Left ventricle myocardium inferior (tissue), 1 donor: ENCODE data around the gene CAMK2A. TPM values are rescaled to one million over a fixed set of nuclear protein-coding genes. Genes with fewer than 3 reads are reported as not detected.

Experiments used
- DNase-seq: peaks from one replicate; pipeline ENCODE4 v3.0.0-alpha.2; 2020
- H3K27ac ChIP-seq: fragments of 200-600 bp; replicated peaks from 2 replicates; pipeline ENCODE4 v1.8.0; 2021
- H3K27me3 ChIP-seq: fragments of 200-600 bp; 2 replicates; pipeline ENCODE4 v1.8.0; 2021; ENCODE audit warnings: low read depth
- H3K36me3 ChIP-seq: fragments of 200-600 bp; 2 replicates; pipeline ENCODE4 v1.8.0; 2021
- H3K4me1 ChIP-seq: fragments of 200-600 bp; 2 replicates; pipeline ENCODE4 v1.8.0; 2021
- H3K4me3 ChIP-seq: fragments of 200-600 bp; 2 replicates; pipeline ENCODE4 v1.8.0; 2021; ENCODE audit warnings: mild to moderate bottlenecking, moderate library complexity
- H3K9me3 ChIP-seq: fragments of 200-600 bp; replicated peaks from 2 replicates; pipeline ENCODE4 v1.8.0; 2021
- intact Hi-C: fragments of 100-400 bp; cut with micrococcal nuclease; formaldehyde crosslinking; loops from one replicate; pipeline ENCODE4 v1.11.0; 2022
- total RNA-seq: library from RNA; stranded (reverse); fragmentation: NEBNext Ultra II Directional; extraction: Animal tissue kit (Norgen Biotek cat#: 25700); gene quantifications from one replicate; pipeline ENCODE4 v1.2.1, GENCODE V29; 2021
- TF ChIP-seq, protein P1 (sequence below): fragments of 200-600 bp; IDR thresholded peaks from 2 replicates; pipeline ENCODE4 v1.8.0; 2021; ENCODE audit warnings: antibody characterized with exemption, mild to moderate bottlenecking, borderline replicate concordance
- donor health status: DM: no; HTN: yes; CAD: no; lungs with severe emphysema.

The CAMK2A gene
- total RNA-seq, 1 donor from 2014 or later = 19.4 TPM

- no peaks in the 10 kb centered on the region for H3K36me3 ChIP-seq
- H3K27ac ChIP-seq = no peak overlapping the region
- intact Hi-C loops = no loop called here
- H3K4me1 ChIP-seq = peaks cover 10% of the 10 kb centered on the region
- H3K27me3 ChIP-seq = peaks cover 39% of the 10 kb centered on the region
- no peak for DNase-seq
- TF ChIP-seq, protein P1, sequence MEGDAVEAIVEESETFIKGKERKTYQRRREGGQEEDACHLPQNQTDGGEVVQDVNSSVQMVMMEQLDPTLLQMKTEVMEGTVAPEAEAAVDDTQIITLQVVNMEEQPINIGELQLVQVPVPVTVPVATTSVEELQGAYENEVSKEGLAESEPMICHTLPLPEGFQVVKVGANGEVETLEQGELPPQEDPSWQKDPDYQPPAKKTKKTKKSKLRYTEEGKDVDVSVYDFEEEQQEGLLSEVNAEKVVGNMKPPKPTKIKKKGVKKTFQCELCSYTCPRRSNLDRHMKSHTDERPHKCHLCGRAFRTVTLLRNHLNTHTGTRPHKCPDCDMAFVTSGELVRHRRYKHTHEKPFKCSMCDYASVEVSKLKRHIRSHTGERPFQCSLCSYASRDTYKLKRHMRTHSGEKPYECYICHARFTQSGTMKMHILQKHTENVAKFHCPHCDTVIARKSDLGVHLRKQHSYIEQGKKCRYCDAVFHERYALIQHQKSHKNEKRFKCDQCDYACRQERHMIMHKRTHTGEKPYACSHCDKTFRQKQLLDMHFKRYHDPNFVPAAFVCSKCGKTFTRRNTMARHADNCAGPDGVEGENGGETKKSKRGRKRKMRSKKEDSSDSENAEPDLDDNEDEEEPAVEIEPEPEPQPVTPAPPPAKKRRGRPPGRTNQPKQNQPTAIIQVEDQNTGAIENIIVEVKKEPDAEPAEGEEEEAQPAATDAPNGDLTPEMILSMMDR = no peak
- H3K4me3 ChIP-seq = no peak overlapping the region
- no peaks in the 10 kb centered on the region for H3K9me3 ChIP-seq
Observed at GRCh38 chr5:150186897-150187296, 102.7 kb downstream of the CAMK2A start.

- Histone ChIP-seq H3K27me3 (peaks cover 35% of the 10 kb centered on the region), H3K4me3 (no peak overlapping the region), H3K36me3 (no peaks in the 10 kb centered on the region), H3K27ac (no peak overlapping the region), H3K4me1 (peaks cover 18% of the 10 kb centered on the region), H3K9me3 (no peaks in the 10 kb centered on the region)
- intact Hi-C loops = no loop called here
- no peak for DNase-seq
- TF ChIP-seq, protein P1 = no peak
Observed at GRCh38 chr5:150186137-150186536, 103.4 kb downstream of the CAMK2A start.

DNA sequence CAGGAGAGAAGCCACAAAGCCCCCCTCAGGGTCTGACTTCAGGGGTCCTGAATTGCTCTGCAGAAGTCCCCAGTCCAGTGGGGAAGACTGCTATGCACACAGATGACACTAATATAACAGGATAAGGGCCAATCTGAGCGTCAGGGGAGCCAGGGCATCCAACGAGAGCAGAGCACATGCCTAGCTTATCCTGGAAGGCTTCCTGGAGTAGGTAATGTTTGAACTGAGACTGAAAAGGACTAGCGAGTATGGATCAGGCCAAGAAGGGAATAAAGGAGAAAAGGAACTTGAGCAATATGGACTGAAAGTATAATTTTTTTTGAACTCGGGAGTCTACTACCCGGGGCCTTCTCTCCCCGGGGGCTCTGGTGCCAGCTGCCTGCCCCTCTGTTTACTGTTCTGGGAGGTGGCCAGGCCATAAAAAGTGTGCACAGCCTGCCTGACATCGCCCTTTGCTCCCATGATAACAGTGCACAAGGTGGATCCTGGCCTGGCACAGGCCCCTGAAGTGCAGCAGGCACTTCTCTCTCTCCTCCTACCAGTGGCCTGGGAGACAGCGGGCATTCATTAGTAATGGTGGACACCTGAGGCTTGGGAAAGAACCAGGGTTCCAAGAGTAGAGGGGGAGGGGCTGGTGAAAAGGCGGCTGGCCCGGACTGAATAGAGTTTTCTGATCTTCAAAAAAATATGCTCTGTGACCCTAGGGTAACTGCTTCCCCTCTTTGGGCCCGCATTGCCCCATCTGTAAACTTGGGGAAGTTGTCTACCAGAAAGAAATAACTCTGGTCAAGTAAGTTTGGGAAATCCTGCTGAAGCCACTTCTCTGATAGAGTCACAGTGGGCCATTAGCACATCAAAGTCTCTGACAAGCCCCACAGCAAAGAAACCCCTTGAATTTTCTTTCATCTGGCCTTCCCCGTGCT lies 104.3 kb downstream of the CAMK2A start:
- H3K9me3 ChIP-seq = no peaks in the 10 kb centered on the region
- intact Hi-C loops = no loop called here
- no peak overlapping the region for H3K4me3 ChIP-seq
- no peak overlapping the region for H3K27ac ChIP-seq
- H3K4me1 ChIP-seq = peaks cover 26% of the 10 kb centered on the region
- TF ChIP-seq, protein P1 = no peak
- DNase-seq = no peak
- peaks cover 26% of the 10 kb centered on the region for H3K27me3 ChIP-seq
- no peaks in the 10 kb centered on the region for H3K36me3 ChIP-seq

- intact Hi-C loops = no loop called here
- TF ChIP-seq, protein P1 = no peak
- H3K9me3 ChIP-seq = no peaks in the 10 kb centered on the region
- no peaks in the 10 kb centered on the region for H3K36me3 ChIP-seq
- H3K4me3 ChIP-seq = no peak overlapping the region
- H3K4me1 ChIP-seq = peaks cover 26% of the 10 kb centered on the region
- no peak overlapping the region for H3K27ac ChIP-seq
- no peak for DNase-seq
- H3K27me3 ChIP-seq = peaks cover 14% of the 10 kb centered on the region
Observed at GRCh38 chr5:150184006-150184405, 105.6 kb downstream of the CAMK2A start.

DNA sequence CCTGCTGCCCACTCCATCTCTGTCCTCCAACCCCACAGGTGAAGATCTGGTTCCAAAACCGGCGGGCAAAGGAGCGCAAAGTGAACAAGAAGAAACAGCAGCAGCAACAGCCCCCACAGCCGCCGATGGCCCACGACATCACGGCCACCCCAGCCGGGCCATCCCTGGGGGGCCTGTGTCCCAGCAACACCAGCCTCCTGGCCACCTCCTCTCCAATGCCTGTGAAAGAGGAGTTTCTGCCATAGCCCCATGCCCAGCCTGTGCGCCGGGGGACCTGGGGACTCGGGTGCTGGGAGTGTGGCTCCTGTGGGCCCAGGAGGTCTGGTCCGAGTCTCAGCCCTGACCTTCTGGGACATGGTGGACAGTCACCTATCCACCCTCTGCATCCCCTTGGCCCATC lies 106.1 kb downstream of the CAMK2A start:
- Histone ChIP-seq H3K27me3 (peaks cover 8% of the 10 kb centered on the region), H3K4me3 (no peak overlapping the region), H3K4me1 (peaks cover 26% of the 10 kb centered on the region), H3K36me3 (no peaks in the 10 kb centered on the region), H3K9me3 (no peaks in the 10 kb centered on the region), H3K27ac (no peak overlapping the region)
- TF ChIP-seq, protein P1 = no peak
- intact Hi-C loops = no loop called here
- no peak for DNase-seq
